HEK293 (cell line): ENCODE results near the gene PLD5.

Source experiments
- GLIS2 ChIP-seq: fragments of 450-650 bp; formaldehyde crosslinking; IDR thresholded peaks from 2 replicates; pipeline ENCODE4 v1.5.1; 2016; ENCODE audit warnings: missing biosample characterization, missing genetic modification characterization
- SETDB1 ChIP-seq: IDR thresholded peaks from one replicate; pipeline ENCODE4 v1.6.1; 2017; ENCODE audit warnings: mild to moderate bottlenecking, low read length, moderate library complexity, mixed read lengths; ENCODE audit not compliant: insufficient read length
- YY1 ChIP-seq: fragments of 450-650 bp; formaldehyde crosslinking; IDR thresholded peaks from 2 replicates; pipeline ENCODE4 v1.5.1; 2018; ENCODE audit warnings: missing biosample characterization, missing genetic modification characterization
- ZNF629 ChIP-seq: fragments of 450-650 bp; formaldehyde crosslinking; IDR thresholded peaks from 2 replicates; pipeline ENCODE4 v1.5.1; 2017; ENCODE audit warnings: missing biosample characterization, missing genetic modification characterization
- ZNF677 ChIP-seq: fragments of 450-650 bp; IDR thresholded peaks from 2 replicates; pipeline ENCODE4 v1.5.0; 2018; ENCODE audit warnings: missing biosample characterization, mild to moderate bottlenecking, missing genetic modification characterization, moderate library complexity
- TF ChIP-seq, protein P1 (sequence below): fragments of 450-650 bp; formaldehyde crosslinking; IDR thresholded peaks from 2 replicates; pipeline ENCODE4 v1.5.1; 2016; ENCODE audit warnings: missing biosample characterization, missing genetic modification characterization
- TF ChIP-seq, protein P2 (sequence below): fragments of 450-650 bp; formaldehyde crosslinking; IDR thresholded peaks from 2 replicates; pipeline ENCODE4 v1.5.1; 2016; ENCODE audit warnings: missing biosample characterization, missing genetic modification characterization
- TF ChIP-seq, protein P3 (sequence below): fragments of 450-650 bp; formaldehyde crosslinking; IDR thresholded peaks from 2 replicates; pipeline ENCODE4 v1.5.1; 2016; ENCODE audit warnings: missing biosample characterization, missing genetic modification characterization
- TF ChIP-seq, protein P4 (sequence below): fragments of 450-650 bp; formaldehyde crosslinking; IDR thresholded peaks from 2 replicates; pipeline ENCODE4 v1.5.1; 2016; ENCODE audit warnings: missing biosample characterization, missing genetic modification characterization, borderline replicate concordance

DNA sequence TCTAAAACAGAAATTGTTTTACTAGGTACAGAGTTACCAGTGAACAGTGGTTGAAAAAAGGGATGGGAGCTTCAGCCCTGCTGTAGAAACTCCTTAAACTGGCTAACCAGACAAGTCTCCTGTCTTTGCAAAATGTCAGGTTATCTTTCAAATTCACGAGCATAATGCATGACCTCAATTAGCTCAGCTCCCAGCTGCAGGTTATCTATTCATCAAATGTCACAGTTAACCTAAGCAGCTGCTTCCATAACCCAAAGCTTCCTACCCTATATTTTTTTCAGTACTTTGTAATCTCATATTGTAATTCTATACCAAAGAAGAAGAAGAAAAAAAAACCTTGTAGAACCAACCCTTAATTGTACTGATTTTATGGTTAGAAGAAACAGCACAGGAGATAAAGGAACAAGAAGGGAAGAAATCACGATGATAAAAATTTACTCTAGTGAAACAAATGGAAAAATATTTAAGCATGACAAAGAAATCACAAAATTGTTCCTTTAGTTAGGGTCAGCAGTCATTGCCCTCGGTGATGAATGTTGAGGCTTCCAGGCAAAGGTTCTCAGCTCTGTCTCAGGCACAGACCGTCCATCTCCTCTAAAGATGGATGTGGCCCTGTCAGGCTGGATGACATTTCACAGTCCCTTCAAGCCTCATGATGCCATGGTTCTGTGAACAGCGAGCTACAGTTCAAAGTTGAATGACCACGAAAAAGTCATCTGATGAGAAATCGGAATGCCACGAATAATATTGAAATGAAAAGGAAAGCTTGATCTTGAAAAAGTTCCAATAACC, 95.9 kb downstream of the PLD5 start:
- TF ChIP-seq, protein P1, sequence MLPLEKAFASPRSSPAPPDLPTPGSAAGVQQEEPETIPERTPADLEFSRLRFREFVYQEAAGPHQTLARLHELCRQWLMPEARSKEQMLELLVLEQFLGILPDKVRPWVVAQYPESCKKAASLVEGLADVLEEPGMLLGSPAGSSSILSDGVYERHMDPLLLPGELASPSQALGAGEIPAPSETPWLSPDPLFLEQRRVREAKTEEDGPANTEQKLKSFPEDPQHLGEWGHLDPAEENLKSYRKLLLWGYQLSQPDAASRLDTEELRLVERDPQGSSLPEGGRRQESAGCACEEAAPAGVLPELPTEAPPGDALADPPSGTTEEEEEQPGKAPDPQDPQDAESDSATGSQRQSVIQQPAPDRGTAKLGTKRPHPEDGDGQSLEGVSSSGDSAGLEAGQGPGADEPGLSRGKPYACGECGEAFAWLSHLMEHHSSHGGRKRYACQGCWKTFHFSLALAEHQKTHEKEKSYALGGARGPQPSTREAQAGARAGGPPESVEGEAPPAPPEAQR (tag by site-specific recombination) = no peak
- TF ChIP-seq, protein P2, sequence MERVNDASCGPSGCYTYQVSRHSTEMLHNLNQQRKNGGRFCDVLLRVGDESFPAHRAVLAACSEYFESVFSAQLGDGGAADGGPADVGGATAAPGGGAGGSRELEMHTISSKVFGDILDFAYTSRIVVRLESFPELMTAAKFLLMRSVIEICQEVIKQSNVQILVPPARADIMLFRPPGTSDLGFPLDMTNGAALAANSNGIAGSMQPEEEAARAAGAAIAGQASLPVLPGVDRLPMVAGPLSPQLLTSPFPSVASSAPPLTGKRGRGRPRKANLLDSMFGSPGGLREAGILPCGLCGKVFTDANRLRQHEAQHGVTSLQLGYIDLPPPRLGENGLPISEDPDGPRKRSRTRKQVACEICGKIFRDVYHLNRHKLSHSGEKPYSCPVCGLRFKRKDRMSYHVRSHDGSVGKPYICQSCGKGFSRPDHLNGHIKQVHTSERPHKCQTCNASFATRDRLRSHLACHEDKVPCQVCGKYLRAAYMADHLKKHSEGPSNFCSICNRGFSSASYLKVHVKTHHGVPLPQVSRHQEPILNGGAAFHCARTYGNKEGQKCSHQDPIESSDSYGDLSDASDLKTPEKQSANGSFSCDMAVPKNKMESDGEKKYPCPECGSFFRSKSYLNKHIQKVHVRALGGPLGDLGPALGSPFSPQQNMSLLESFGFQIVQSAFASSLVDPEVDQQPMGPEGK (tag by site-specific recombination) = no peak
- TF ChIP-seq, protein P3, sequence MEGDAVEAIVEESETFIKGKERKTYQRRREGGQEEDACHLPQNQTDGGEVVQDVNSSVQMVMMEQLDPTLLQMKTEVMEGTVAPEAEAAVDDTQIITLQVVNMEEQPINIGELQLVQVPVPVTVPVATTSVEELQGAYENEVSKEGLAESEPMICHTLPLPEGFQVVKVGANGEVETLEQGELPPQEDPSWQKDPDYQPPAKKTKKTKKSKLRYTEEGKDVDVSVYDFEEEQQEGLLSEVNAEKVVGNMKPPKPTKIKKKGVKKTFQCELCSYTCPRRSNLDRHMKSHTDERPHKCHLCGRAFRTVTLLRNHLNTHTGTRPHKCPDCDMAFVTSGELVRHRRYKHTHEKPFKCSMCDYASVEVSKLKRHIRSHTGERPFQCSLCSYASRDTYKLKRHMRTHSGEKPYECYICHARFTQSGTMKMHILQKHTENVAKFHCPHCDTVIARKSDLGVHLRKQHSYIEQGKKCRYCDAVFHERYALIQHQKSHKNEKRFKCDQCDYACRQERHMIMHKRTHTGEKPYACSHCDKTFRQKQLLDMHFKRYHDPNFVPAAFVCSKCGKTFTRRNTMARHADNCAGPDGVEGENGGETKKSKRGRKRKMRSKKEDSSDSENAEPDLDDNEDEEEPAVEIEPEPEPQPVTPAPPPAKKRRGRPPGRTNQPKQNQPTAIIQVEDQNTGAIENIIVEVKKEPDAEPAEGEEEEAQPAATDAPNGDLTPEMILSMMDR (tag by site-specific recombination) = no peak
- no peak for TF ChIP-seq ZNF629 (tag by site-specific recombination)
- no peak for TF ChIP-seq YY1 (tag by site-specific recombination)
- TF ChIP-seq, protein P4, sequence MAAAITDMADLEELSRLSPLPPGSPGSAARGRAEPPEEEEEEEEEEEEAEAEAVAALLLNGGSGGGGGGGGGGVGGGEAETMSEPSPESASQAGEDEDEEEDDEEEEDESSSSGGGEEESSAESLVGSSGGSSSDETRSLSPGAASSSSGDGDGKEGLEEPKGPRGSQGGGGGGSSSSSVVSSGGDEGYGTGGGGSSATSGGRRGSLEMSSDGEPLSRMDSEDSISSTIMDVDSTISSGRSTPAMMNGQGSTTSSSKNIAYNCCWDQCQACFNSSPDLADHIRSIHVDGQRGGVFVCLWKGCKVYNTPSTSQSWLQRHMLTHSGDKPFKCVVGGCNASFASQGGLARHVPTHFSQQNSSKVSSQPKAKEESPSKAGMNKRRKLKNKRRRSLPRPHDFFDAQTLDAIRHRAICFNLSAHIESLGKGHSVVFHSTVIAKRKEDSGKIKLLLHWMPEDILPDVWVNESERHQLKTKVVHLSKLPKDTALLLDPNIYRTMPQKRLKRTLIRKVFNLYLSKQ (tag by site-specific recombination) = no peak
- TF ChIP-seq ZNF677 = no peak
- no peak for TF ChIP-seq SETDB1
- no peak for TF ChIP-seq GLIS2 (tag by site-specific recombination)
